Upper lobe of left lung (tissue), 4 donors: ENCODE measurements around the gene CKAP4.

Source experiments
- CTCF ChIP-seq, 6 experiments: fragments of 450-650 bp in 4 of 6; fragments of 200-600 bp in 2 of 6; sonication (generic) in 2 of 6; IDR thresholded peaks; one replicate each; pipeline ENCODE4 v1.5.1; 2016 to 2019; ENCODE audit warnings: antibody characterized with exemption in 6 of 6
- EP300 ChIP-seq, 4 donors: sonication (generic); formaldehyde crosslinking; IDR thresholded peaks; one replicate each; pipeline ENCODE4 v1.5.1; 2017; ENCODE audit warnings: antibody characterized with exemption in 4 of 4, control low read depth in 2 of 4
- POLR2A ChIP-seq, 4 donors: fragments of 450-650 bp; IDR thresholded peaks; one replicate each; pipeline ENCODE4 v1.5.1; 2016 to 2017; ENCODE audit warnings: antibody characterized with exemption in 4 of 4, mild to moderate bottlenecking in 2 of 4

DNA sequence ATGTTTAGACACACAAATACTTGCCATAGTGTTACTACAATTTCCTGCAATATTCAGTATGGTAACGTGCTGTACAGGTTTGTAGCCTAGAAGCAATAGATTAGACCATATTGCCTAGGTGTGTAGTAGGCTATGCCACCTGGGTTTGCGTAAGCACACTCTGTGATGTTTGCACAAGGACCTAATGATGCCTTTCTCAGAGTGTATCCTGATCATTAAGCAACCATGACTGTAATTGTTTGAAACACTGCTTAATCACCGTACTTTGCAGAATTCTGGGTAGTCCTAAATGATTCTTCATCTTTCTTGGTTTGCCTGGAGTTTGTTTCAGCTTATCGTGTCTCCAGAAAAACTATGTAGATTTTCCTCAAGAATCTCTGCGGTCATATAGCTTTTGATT lies 43.5 kb upstream of the CKAP4 start:
- TF ChIP-seq CTCF (IDR thresholded peaks at IDR 0.05) (no peak), POLR2A (IDR thresholded peaks at IDR 0.05) (no peak), EP300 (IDR thresholded peaks at IDR 0.05) (peak in 1 of 4 donors; percentile 76)
